ENCODE measurements around the gene GRPEL1. TPM values are rescaled to one million over a fixed set of nuclear protein-coding genes. Genes with fewer than 3 reads are reported as not detected.

The GRPEL1 gene
- total RNA-seq, 1 experiment from 2014 or later = 46.6 TPM

Other genes starting within 250 kb of the GRPEL1 start
- gene TBC1D14, start 158.2 kb downstream of the GRPEL1 start, total RNA-seq (2021; ENCODE audit: unreplicated experiment) = 36.3 TPM
- 17.6 TPM for gene TADA2B, start 24.7 kb downstream of the GRPEL1 start, total RNA-seq (2021; ENCODE audit: unreplicated experiment)
- 0.15 TPM for gene SORCS2, start 124.5 kb upstream of the GRPEL1 start, total RNA-seq (2021; ENCODE audit: unreplicated experiment)